Measurements from ENCODE around the gene CSKMT.

DNA sequence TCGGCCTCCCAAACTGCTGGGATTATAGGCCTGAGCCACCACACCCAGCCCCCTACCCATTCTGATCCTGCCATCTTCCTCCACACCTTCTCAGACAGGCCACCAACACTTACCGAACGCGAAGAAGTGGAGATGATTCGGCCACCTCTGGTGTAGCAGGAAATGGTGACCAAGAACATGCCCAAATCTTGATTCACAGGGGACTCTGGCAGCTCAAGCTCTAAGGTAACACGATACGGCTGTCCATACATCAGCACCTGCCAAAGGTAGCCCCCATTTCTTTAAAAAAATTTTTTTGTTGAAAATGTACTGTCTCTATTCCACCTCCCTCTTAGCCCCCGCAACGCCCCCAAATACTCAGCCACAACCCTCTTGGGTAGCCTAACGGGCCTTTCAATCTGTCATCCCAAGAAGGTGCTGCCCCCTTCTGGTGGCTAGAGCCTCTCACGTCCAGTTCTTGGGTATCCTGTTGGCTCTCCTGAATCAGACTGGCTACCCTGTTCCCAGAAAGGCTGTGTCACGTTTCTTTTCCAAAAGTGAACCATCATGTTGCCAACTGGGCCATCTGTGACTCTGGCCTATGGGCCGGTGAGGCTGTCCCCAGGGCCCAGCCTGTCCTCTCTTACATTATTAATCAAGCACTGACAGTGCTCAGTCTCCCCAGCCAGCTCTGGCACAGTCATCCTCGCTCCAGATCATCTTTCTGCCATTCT, 29.5 kb downstream of the CSKMT start:
- TF ChIP-seq, protein P1, sequence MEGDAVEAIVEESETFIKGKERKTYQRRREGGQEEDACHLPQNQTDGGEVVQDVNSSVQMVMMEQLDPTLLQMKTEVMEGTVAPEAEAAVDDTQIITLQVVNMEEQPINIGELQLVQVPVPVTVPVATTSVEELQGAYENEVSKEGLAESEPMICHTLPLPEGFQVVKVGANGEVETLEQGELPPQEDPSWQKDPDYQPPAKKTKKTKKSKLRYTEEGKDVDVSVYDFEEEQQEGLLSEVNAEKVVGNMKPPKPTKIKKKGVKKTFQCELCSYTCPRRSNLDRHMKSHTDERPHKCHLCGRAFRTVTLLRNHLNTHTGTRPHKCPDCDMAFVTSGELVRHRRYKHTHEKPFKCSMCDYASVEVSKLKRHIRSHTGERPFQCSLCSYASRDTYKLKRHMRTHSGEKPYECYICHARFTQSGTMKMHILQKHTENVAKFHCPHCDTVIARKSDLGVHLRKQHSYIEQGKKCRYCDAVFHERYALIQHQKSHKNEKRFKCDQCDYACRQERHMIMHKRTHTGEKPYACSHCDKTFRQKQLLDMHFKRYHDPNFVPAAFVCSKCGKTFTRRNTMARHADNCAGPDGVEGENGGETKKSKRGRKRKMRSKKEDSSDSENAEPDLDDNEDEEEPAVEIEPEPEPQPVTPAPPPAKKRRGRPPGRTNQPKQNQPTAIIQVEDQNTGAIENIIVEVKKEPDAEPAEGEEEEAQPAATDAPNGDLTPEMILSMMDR (IDR thresholded peaks at IDR 0.05; ENCODE audit: low read depth, low read length, poor library complexity, severe bottlenecking), result peak; percentile 93
- TF ChIP-seq EZH2phosphoT487 (IDR thresholded peaks at IDR 0.05; ENCODE audit: borderline replicate concordance, low read length), result no peak

Measured in DOHH2 (cell line).